GM20000 (cell line): ENCODE data around the gene DHTKD1.

Experiments
- DNase-seq: peaks from one replicate; pipeline ENCODE4 v3.0.0; 2012; ENCODE audit warnings: low spot score
- TF ChIP-seq, protein P1 (sequence below): IDR thresholded peaks from 2 replicates; pipeline ENCODE4 v1.5.1; 2012; ENCODE audit warnings: mild to moderate bottlenecking, control low read depth; ENCODE audit errors: extremely low read depth, missing control alignments

DHTKD1 gene

DNA sequence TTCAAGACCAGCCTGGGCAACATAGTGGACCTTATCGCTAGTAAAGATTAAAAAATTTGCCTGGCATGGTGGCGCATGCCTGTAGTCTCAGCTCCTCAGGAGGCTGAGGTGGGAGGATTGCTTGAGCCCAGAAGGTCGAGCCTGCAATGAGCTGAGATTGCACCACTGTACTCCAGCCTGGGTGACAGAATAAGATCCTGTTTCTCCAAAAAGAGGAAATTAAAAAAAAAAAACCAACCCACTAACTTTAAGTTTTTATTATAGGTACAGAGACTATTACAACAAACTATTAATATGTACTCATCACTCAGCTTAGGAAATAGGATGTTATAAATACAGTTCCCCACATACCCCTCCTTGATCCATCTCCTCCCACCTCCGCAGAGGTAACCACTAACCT, 30.2 kb downstream of the DHTKD1 start:
- no peak for DNase-seq
- TF ChIP-seq, protein P1, sequence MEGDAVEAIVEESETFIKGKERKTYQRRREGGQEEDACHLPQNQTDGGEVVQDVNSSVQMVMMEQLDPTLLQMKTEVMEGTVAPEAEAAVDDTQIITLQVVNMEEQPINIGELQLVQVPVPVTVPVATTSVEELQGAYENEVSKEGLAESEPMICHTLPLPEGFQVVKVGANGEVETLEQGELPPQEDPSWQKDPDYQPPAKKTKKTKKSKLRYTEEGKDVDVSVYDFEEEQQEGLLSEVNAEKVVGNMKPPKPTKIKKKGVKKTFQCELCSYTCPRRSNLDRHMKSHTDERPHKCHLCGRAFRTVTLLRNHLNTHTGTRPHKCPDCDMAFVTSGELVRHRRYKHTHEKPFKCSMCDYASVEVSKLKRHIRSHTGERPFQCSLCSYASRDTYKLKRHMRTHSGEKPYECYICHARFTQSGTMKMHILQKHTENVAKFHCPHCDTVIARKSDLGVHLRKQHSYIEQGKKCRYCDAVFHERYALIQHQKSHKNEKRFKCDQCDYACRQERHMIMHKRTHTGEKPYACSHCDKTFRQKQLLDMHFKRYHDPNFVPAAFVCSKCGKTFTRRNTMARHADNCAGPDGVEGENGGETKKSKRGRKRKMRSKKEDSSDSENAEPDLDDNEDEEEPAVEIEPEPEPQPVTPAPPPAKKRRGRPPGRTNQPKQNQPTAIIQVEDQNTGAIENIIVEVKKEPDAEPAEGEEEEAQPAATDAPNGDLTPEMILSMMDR = no peak

DNA sequence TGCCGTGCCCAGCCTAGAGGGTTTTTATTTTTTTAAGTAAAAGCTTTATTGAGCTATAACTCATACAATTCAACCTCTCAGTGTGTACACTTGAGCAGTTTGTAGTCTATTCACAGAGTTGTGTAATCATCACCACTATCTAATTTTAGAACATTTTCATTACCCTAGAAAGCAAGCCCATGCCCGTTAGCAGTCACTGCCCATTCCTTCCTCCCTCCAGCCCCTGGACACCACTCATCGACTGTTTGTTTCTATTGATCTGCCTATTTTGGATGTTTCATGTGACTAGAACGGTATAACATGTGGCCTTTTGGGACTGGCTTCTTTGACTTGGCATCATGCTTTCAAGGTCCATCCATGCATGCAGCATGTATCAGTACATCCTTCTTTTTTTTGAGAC, 35.0 kb downstream of the DHTKD1 start:
- TF ChIP-seq, protein P1 = no peak
- no peak for DNase-seq

DNA sequence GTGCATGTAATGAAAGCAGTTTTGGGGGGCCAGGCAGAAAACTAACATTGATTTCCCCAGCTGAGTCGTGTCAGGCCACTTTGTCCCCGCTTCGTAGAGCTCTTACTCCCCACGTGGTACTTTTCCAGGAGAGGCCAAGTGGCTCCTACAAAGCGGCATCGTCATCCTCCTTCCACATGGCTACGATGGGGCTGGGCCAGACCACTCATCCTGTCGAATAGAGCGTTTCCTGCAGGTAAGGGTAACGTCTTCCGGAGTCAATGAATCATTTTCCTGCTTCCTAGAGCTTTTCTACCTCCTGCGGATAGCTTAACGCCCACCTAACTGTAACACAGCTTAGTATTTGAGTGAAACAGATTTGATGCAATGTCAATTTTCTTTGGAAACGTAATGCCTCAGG, 39.0 kb downstream of the DHTKD1 start:
- no peak for DNase-seq
- TF ChIP-seq, protein P1 = no peak

DNA sequence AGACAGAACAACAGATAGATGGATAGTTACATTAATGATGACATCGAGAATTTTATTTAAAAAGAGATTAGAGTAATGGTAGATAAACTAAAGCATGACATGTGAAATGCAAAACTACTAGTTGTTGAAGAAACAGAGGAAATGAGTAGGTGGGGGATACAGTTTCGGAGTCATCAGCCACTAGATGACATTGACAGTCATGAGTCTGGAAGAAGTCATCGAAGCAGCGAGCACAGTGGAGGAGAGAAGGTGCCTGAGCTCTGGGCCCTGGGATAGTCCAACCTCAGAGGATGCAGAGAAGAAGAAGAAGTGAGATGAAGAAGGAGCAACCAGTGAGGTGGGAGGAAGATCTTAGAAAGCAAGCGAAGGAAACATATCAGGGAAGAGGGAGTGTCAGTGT, 40.5 kb downstream of the DHTKD1 start:
- TF ChIP-seq, protein P1 = no peak
- DNase-seq = no peak

DNA sequence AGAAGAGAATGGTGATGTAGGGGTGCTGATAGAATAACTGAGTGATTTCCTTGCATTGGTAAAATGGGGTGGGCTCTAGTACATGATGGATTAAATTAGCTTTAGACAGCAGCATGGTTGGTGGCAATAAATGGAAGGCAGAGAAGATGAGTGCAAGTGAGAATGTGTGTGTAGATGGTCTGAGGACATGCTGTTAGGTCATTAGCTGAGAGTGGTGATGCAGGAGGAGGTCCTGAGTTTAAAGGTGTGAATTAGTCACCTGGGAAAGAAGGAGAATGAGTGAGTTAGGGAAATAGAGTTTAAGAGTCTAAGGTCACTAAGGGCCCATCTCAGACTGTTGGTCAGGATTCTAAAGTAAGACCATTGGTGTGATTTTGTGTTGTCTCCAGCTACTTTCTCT, 42.8 kb downstream of the DHTKD1 start:
- no peak for DNase-seq
- TF ChIP-seq, protein P1 = no peak

DNA sequence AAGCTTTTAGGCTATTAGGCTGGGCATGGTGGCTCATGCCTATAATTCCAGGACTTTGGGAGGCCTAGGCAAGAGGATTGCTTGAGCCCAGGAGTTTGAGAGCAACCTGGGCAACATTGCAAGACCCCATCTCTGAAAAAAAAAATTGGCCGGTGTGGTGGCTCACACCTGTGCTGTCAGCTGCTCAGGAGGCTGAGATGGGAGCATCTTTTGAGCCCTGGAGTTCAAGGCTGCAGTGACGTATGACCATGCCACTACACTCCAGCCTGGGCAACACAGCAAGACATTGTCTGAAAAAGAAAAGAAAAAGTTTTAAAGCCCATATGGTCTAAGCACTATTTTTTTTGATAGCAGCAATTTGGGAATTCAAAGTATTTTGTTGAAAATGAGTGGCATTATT, 44.9 kb downstream of the DHTKD1 start:
- TF ChIP-seq, protein P1 = no peak
- no peak for DNase-seq

DNA sequence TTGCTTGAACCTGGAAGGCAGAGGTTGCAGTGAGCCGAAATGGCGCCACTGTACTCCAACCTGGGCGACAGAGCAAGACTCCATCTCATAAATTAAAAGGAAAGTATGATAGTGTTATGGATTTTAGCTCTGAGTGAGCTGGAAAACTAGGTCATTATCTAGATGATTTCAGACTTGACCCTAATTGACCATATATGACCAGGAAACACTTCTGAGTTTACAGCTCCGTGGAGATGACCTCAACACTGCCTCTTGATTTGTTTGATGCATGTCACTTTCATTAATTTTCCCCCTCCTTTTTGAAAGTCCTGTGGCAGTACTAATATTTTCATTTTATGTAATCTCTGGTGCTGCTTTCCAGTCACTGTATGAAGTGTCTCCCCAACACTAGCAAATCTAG, 52.9 kb downstream of the DHTKD1 start:
- peak; percentile 58 for DNase-seq
- TF ChIP-seq, protein P1 = no peak
